HL-60 (cell line): Measurements from ENCODE around the gene PLXNA3.

Experiments used
- DNase-seq, 2 experiments: peaks; one replicate each; pipeline ENCODE4 v3.0.0-alpha.2; 2010 to 2020; ENCODE audit warnings: low read depth in 1 of 2, low spot score in 1 of 2
- H3K27ac ChIP-seq: fragments of 250-450 bp; sonication (Bioruptor Pico); replicated peaks from 2 replicates; pipeline ENCODE4 v1.5.1; 2020; ENCODE audit warnings: mild to moderate bottlenecking, moderate library complexity
- H3K27me3 ChIP-seq: fragments of 250-450 bp; sonication (Bioruptor Pico); 2 replicates; pipeline ENCODE4 v1.5.1; 2021; ENCODE audit warnings: mild to moderate bottlenecking, moderate library complexity; ENCODE audit not compliant: insufficient read depth, poor library complexity, severe bottlenecking
- H3K4me3 ChIP-seq: replicated peaks from 2 replicates; pipeline ENCODE4 v1.5.1; 2011; ENCODE audit warnings: mild to moderate bottlenecking, control low read depth, low read length; ENCODE audit not compliant: insufficient read depth
- CTCF ChIP-seq: IDR thresholded peaks from one replicate; pipeline ENCODE4 v1.5.1; 2011; ENCODE audit warnings: low read length, control low read depth, inconsistent platforms; ENCODE audit not compliant: insufficient read depth
- GABPA ChIP-seq: IDR thresholded peaks from 2 replicates; pipeline ENCODE4 v1.6.1; 2012; ENCODE audit warnings: low read depth
- POLR2AphosphoS5 ChIP-seq: IDR thresholded peaks from 2 replicates; pipeline ENCODE4 v1.6.1; 2012; ENCODE audit warnings: low read depth
- REST ChIP-seq: IDR thresholded peaks from 2 replicates; pipeline ENCODE4 v1.6.1; 2012; ENCODE audit warnings: low read depth; ENCODE audit not compliant: insufficient replicate concordance
- SPI1 ChIP-seq: IDR thresholded peaks from 2 replicates; pipeline ENCODE4 v1.6.1; 2012; ENCODE audit warnings: low read depth, mild to moderate bottlenecking, borderline replicate concordance

PLXNA3 gene

GRCh38 chrX:154449618-154450017 is 8.5 kb upstream of the PLXNA3 start:
- no peak overlapping the region for H3K27ac ChIP-seq
- TF ChIP-seq CTCF (no peak), SPI1 (no peak), POLR2AphosphoS5 (no peak), REST (no peak), GABPA (no peak)
- DNase-seq: no peak
- no peak overlapping the region for H3K4me3 ChIP-seq
- no peaks in the 10 kb centered on the region for H3K27me3 ChIP-seq

GRCh38 chrX:154450312-154450711 is 7.8 kb upstream of the PLXNA3 start:
- H3K27me3 ChIP-seq: no peaks in the 10 kb centered on the region
- no peak for DNase-seq
- TF ChIP-seq REST: no peak
- TF ChIP-seq CTCF: no peak
- TF ChIP-seq GABPA: no peak
- TF ChIP-seq SPI1: no peak
- no peak overlapping the region for H3K4me3 ChIP-seq
- H3K27ac ChIP-seq: no peak overlapping the region

- no peak for DNase-seq
- Histone ChIP-seq H3K4me3 (no peak overlapping the region), H3K27ac (no peak overlapping the region), H3K27me3 (no peaks in the 10 kb centered on the region)
- TF ChIP-seq REST (no peak), CTCF (no peak), GABPA (no peak), SPI1 (no peak)
These were observed 5.3 kb upstream of the PLXNA3 start for GRCh38 chrX:154452823-154453222.
